DND-41 (cell line): ENCODE data around the gene WDR81.

ENCODE experiments used
- EZH2 ChIP-seq: IDR thresholded peaks from 3 replicates; pipeline ENCODE4 v1.6.1; 2012; ENCODE audit warnings: borderline replicate concordance, low read depth, mild to moderate bottlenecking, moderate library complexity, low read length, inconsistent platforms; ENCODE audit not compliant: severe bottlenecking
- TF ChIP-seq, protein P1 (sequence below): IDR thresholded peaks from 2 replicates; pipeline ENCODE4 v1.5.1; 2012; ENCODE audit warnings: borderline replicate concordance, low read length, moderate library complexity, mild to moderate bottlenecking; ENCODE audit not compliant: poor library complexity, severe bottlenecking; ENCODE audit errors: extremely low read depth

DNA sequence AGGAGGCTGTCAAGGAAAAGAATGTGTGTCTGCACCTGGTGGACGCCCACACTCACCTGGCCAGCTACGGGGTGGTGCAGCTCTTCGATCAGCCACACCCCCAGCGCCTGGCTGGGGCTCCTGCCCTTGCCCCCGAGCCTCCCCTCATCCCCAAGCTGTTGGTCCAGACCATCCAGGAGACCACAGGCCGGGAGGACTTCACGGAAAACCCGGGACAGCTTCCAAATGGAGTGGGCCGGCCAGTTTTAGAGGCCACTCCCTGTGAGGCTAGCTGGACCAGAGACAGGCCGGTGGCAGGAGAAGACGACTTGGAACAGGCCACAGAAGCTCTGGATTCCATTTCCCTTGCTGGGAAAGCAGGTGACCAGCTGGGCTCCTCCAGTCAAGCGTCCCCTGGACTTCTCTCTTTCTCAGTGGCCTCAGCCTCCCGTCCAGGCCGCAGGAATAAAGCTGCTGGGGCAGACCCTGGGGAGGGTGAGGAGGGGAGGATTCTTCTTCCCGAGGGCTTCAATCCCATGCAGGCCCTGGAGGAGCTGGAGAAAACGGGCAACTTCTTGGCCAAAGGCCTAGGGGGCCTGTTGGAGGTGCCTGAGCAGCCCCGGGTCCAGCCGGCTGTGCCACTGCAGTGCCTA, 2.2 kb downstream of the WDR81 start:
- TF ChIP-seq, protein P1, sequence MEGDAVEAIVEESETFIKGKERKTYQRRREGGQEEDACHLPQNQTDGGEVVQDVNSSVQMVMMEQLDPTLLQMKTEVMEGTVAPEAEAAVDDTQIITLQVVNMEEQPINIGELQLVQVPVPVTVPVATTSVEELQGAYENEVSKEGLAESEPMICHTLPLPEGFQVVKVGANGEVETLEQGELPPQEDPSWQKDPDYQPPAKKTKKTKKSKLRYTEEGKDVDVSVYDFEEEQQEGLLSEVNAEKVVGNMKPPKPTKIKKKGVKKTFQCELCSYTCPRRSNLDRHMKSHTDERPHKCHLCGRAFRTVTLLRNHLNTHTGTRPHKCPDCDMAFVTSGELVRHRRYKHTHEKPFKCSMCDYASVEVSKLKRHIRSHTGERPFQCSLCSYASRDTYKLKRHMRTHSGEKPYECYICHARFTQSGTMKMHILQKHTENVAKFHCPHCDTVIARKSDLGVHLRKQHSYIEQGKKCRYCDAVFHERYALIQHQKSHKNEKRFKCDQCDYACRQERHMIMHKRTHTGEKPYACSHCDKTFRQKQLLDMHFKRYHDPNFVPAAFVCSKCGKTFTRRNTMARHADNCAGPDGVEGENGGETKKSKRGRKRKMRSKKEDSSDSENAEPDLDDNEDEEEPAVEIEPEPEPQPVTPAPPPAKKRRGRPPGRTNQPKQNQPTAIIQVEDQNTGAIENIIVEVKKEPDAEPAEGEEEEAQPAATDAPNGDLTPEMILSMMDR: no peak
- TF ChIP-seq EZH2: no peak
